K562 (cell line): ENCODE data around the gene ANO6. TPM values are rescaled to one million over a fixed set of nuclear protein-coding genes. Genes with fewer than 3 reads are reported as not detected.

Source experiments
- ATAC-seq: fragments of 200-7000 bp; cut with Tn5 transposase; 3 replicates; pipeline ENCODE4 v1.9.1; 2020; ENCODE audit warnings: moderate library complexity
- BruUV-seq: library from RNA; stranded (reverse); fragments of 400-500 nt; replicated peaks from 2 replicates; lab custom pipeline; 2021; lab: Mats Ljungman, UMichigan
- CTCF ChIA-PET: fragments of 300-600 bp; formaldehyde crosslinking; extraction: SDS; loops from one replicate; lab custom pipeline; 2021; ENCODE audit warnings: low intra/inter-chr PET ratio; lab: Yijun Ruan, JAX
- POLR2A ChIA-PET: fragments of 300-600, 350-650 bp; sonication (Branson Sonifier 250); formaldehyde crosslinking; extraction: SDS; loops from one replicate; lab custom pipeline; 2021; ENCODE audit warnings: antibody characterized with exemption, inconsistent platforms; lab: Yijun Ruan, JAX
- DNase-seq, 4 experiments: peaks; one replicate each; pipeline versions ENCODE4 v3.0.0 to v3.0.0-alpha.2; 2011 to 2018; ENCODE audit warnings: low spot score in 3 of 4, mixed read lengths in 3 of 4; ENCODE audit errors: extremely low read depth in 1 of 4
- FAIRE-seq: peaks from 2 replicates; lab custom pipeline; 2011; peaks lifted over from hg19 to GRCh38; lab: Jason Lieb, UNC
- H2AFZ ChIP-seq: 2 replicates; pipeline ENCODE4 v1.6.0; 2011; ENCODE audit warnings: low read depth, low read length, control low read depth, inconsistent platforms
- H3K27ac ChIP-seq: fragments of 200-600 bp; 3 replicates; pipeline ENCODE4 v1.8.0; 2011; ENCODE audit warnings: low read depth, mild to moderate bottlenecking, control low read depth, inconsistent platforms, low read length, moderate library complexity, mixed read lengths; ENCODE audit errors: extremely low read depth
- H3K27me3 ChIP-seq, 2 experiments: fragments of 300-600 bp in 1 of 2; 2 replicates in 1 of 2; 3 replicates in 1 of 2; pipeline versions ENCODE4 v1.6.0 to v1.8.0; 2011; ENCODE audit warnings: inconsistent platforms in 2 of 2, low read length in 2 of 2, mild to moderate bottlenecking in 1 of 2, mixed read lengths in 1 of 2, moderate library complexity in 1 of 2; ENCODE audit not compliant: control insufficient read depth in 2 of 2, insufficient read depth in 2 of 2
- H3K36me3 ChIP-seq: fragments of 300-600 bp; 3 replicates; pipeline ENCODE4 v1.8.0; 2011; ENCODE audit warnings: mild to moderate bottlenecking, low read length, inconsistent platforms; ENCODE audit not compliant: control insufficient read depth, insufficient read depth
- H3K4me1 ChIP-seq, 2 experiments: fragments of 200-600 bp in 1 of 2; replicated peaks in 1 of 2; 2 replicates in 1 of 2; 3 replicates in 1 of 2; pipeline versions ENCODE4 v1.5.1 to v1.8.0; 2011; ENCODE audit warnings: inconsistent platforms in 2 of 2, low read length in 2 of 2, mild to moderate bottlenecking in 1 of 2, mixed read lengths in 1 of 2, moderate library complexity in 1 of 2; ENCODE audit not compliant: control insufficient read depth in 2 of 2, insufficient read depth in 2 of 2
- H3K4me2 ChIP-seq: 2 replicates; pipeline ENCODE4 v1.6.1; 2011; ENCODE audit warnings: low read length, control low read depth, inconsistent platforms, mixed read lengths; ENCODE audit not compliant: insufficient read depth
- H3K4me3 ChIP-seq: fragments of 200-600 bp; sonication (generic), shearing (Covaris generic); 2 replicates; pipeline ENCODE4 v1.5.1; 2016; ENCODE audit warnings: control low read depth, inconsistent platforms
- H3K79me2 ChIP-seq: fragments of 200-600 bp; 3 replicates; pipeline ENCODE4 v1.8.0; 2011; ENCODE audit warnings: low read length, inconsistent platforms; ENCODE audit not compliant: control insufficient read depth, insufficient read depth
- H3K9ac ChIP-seq, 2 experiments: 2 replicates each; pipeline versions ENCODE4 v1.6.0 to v1.6.1; 2011; ENCODE audit warnings: low read depth in 2 of 2, low read length in 2 of 2, control low read depth in 1 of 2, inconsistent platforms in 1 of 2, mild to moderate bottlenecking in 1 of 2, mixed read lengths in 1 of 2; ENCODE audit not compliant: insufficient read depth in 1 of 2
- H3K9me1 ChIP-seq: one replicate; pipeline ENCODE4 v1.6.0; 2011; ENCODE audit warnings: inconsistent platforms, mild to moderate bottlenecking, low read length, moderate library complexity; ENCODE audit not compliant: control insufficient read depth, insufficient read depth
- H3K9me3 ChIP-seq: replicated peaks from 2 replicates; pipeline ENCODE4 v1.5.1; 2011; ENCODE audit warnings: low read depth, low read length, inconsistent platforms; ENCODE audit not compliant: control insufficient read depth, insufficient read depth
- H4K20me1 ChIP-seq: replicated peaks from 2 replicates; pipeline ENCODE4 v1.6.1; 2011; ENCODE audit warnings: low read length, inconsistent platforms, mixed read lengths; ENCODE audit not compliant: control insufficient read depth, insufficient read depth
- BCL6 ChIP-seq: fragments of 250-450 bp; sonication (Bioruptor Pico); IDR thresholded peaks from 2 replicates; pipeline ENCODE4 v1.4.0; 2020
- CXXC5 ChIP-seq: fragments of 250-450 bp; sonication (Bioruptor Pico); IDR thresholded peaks from 2 replicates; pipeline ENCODE4 v1.8.0; 2022; ENCODE audit warnings: inconsistent platforms, mild to moderate bottlenecking, moderate library complexity
- DDX20 ChIP-seq: fragments of 450-650 bp; IDR thresholded peaks from 2 replicates; pipeline ENCODE4 v1.6.1; 2016; ENCODE audit warnings: missing genetic modification characterization, low read depth, mild to moderate bottlenecking, missing compliant biosample characterization, moderate library complexity
- IRF2 ChIP-seq: sonication (generic); formaldehyde crosslinking; IDR thresholded peaks from 2 replicates; pipeline ENCODE4 v1.8.1; 2022; ENCODE audit warnings: mild to moderate bottlenecking, missing genetic modification reagents
- NR1H2 ChIP-seq: sonication (generic); formaldehyde crosslinking; IDR thresholded peaks from 2 replicates; pipeline ENCODE4 v1.4.0; 2020; ENCODE audit warnings: mild to moderate bottlenecking, missing genetic modification reagents
- RBM17 ChIP-seq: fragments of 200-400 bp; formaldehyde crosslinking; IDR thresholded peaks from 2 replicates; pipeline ENCODE4 v1.6.1; 2017; ENCODE audit warnings: low read depth, mild to moderate bottlenecking, low read length, borderline replicate concordance
- TEAD1 ChIP-seq, 2 experiments: fragments of 450-650 bp in 1 of 2; sonication (generic) in 1 of 2; formaldehyde crosslinking; IDR thresholded peaks; 2 replicates each; pipeline versions ENCODE4 v1.4.0 to v1.8.0; 2020 to 2022; ENCODE audit warnings: mild to moderate bottlenecking in 2 of 2, missing genetic modification reagents in 1 of 2
- ZNF212 ChIP-seq: fragments of 450-650 bp; formaldehyde crosslinking; IDR thresholded peaks from 2 replicates; pipeline ENCODE4 v1.4.0; 2020; ENCODE audit warnings: mild to moderate bottlenecking
- ZNF253 ChIP-seq: fragments of 250-450 bp; sonication (Bioruptor Pico); conservative IDR thresholded peaks from 2 replicates; pipeline ENCODE4 v1.6.1; 2021; ENCODE audit warnings: mild to moderate bottlenecking
- ZNF717 ChIP-seq: fragments of 250-450 bp; sonication (Bioruptor Pico); IDR thresholded peaks from 2 replicates; pipeline ENCODE4 v1.5.0; 2021
- WGBS: fragments of 100-300 bp; shearing (Covaris generic); methylation state at CpG from one replicate; pipeline ENCODE4 v1.1.6; 2016; ENCODE audit warnings: low coverage, mixed read lengths; ENCODE audit not compliant: insufficient coverage; ENCODE audit errors: missing lambda C conversion rate; 5-methylcytosine and 5-hydroxymethylcytosine counted together
- in situ Hi-C: fragments of 300-500 bp; cut with MboI; formaldehyde crosslinking; loops from 4 replicates; pipeline ENCODE4 v1.15.0; 2018; ENCODE audit warnings: inconsistent platforms, mixed read lengths
- intact Hi-C: fragments of 100-400 bp; cut with micrococcal nuclease; formaldehyde crosslinking; loops from 2 replicates; pipeline ENCODE4 v1.14.2; 2022
- polyA plus RNA-seq, 8 experiments: library from polyadenylated mRNA; depleted of rRNA in 4 of 8; stranded (reverse) in 5 of 8; unstranded in 3 of 8; fragments of >200 nt; fragmentation: Nextera tagmentation in 2 of 8; fragmentation: Illumina TruSeq in 1 of 8; extraction: Ambion mirVana in 2 of 8; extraction: Trizol in 1 of 8; gene quantifications; 2 replicates each; pipeline versions ENCODE4 v1.2.1 to v1.2.3, GENCODE V29; 2011 to 2014; ENCODE audit warnings: inconsistent platforms in 1 of 8, missing spikeins in 1 of 8
- total RNA-seq, 7 experiments: library from RNA; depleted of rRNA in 6 of 7; stranded (reverse); fragments of >200 nt in 6 of 7; fragmentation: Illumina TruSeq in 2 of 7; extraction: Trizol in 2 of 7; gene quantifications; 2 replicates each; pipeline versions ENCODE4 v1.2.1 to v1.2.3, GENCODE V29; 2011 to 2021; ENCODE audit warnings: low replicate concordance in 1 of 7
- TF ChIP-seq, protein P1 (sequence below): sonication (generic); formaldehyde crosslinking; IDR thresholded peaks from 2 replicates; pipeline ENCODE4 v1.8.0; 2022; ENCODE audit warnings: mild to moderate bottlenecking, missing genetic modification reagents, borderline replicate concordance
- TF ChIP-seq, protein P2 (sequence below): fragments of 450-650 bp; formaldehyde crosslinking; IDR thresholded peaks from 2 replicates; pipeline ENCODE4 v1.4.0; 2022; ENCODE audit warnings: mild to moderate bottlenecking, moderate library complexity
- TF ChIP-seq, protein P3 (sequence below): fragments of 250-450 bp; sonication (Bioruptor Pico); IDR thresholded peaks from 2 replicates; pipeline ENCODE4 v1.4.0; 2020; ENCODE audit warnings: borderline replicate concordance

Gene ANO6
- total and polyA plus RNA-seq, 9 of the 15 experiments (the other 6 are each of a cell fraction or from before 2014, with no cell fraction given), result 3.5 to 24.7 (median 20.3) TPM

DNA sequence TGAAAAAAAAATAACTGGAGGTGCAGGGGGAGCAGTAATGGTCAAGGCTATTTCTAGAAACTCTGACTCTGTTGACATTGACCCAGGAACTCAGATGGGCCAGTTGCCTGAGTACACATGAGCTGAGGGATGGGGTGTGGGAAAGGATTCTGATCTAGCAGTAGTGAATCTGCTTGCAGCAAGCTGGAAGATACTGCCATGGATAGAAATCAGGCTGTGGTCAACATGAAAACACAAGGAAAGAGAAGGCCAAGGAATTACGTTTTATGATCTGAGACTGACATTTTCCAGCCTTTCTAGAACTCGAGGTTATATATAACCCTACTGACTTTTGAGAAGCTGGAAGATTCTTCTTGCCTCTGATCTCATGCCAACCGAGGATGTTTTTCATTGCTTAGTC, 90.0 kb downstream of the ANO6 start:
- Histone ChIP-seq H3K36me3 (0 out of 3 replicates have a peak, but pooled peaks cover 4% of the 10 kb centered on the region), H3K4me3 (no peak overlapping the region), H3K27me3 (no peaks in the 10 kb centered on the region), H3K27ac (no peak overlapping the region), H3K9me1 (no peaks in the 10 kb centered on the region), H3K9ac (no peak overlapping the region), H3K79me2 (0 out of 3 replicates have a peak, but pooled peaks cover 3% of the 10 kb centered on the region), H3K4me2 (no peak overlapping the region), H4K20me1 (no peaks in the 10 kb centered on the region), H2AFZ (no peak overlapping the region), H3K4me1 (no peaks in the 10 kb centered on the region; a peak in 2 of 5 replicates), H3K9me3 (no peaks in the 10 kb centered on the region)
- FAIRE-seq, result no peak
- ChIA-PET CTCF (no interaction called here), POLR2A (no interaction called here)
- BruUV-seq, result no TSS peak
- ATAC-seq, result no peak
- TF ChIP-seq ZNF253 (CRISPR knock-in tag) (no peak), IRF2 (CRISPR knock-in tag) (no peak), ZNF212 (CRISPR knock-in tag) (no peak), CXXC5 (CRISPR knock-in tag) (no peak), BCL6 (CRISPR knock-in tag) (no peak), ZNF717 (CRISPR knock-in tag) (no peak), TEAD1 (CRISPR knock-in tag; IDR thresholded peaks at IDR 0.05) (no peak), RBM17 (no peak), NR1H2 (CRISPR knock-in tag) (no peak), DDX20 (no peak)
- TF ChIP-seq, protein P1, sequence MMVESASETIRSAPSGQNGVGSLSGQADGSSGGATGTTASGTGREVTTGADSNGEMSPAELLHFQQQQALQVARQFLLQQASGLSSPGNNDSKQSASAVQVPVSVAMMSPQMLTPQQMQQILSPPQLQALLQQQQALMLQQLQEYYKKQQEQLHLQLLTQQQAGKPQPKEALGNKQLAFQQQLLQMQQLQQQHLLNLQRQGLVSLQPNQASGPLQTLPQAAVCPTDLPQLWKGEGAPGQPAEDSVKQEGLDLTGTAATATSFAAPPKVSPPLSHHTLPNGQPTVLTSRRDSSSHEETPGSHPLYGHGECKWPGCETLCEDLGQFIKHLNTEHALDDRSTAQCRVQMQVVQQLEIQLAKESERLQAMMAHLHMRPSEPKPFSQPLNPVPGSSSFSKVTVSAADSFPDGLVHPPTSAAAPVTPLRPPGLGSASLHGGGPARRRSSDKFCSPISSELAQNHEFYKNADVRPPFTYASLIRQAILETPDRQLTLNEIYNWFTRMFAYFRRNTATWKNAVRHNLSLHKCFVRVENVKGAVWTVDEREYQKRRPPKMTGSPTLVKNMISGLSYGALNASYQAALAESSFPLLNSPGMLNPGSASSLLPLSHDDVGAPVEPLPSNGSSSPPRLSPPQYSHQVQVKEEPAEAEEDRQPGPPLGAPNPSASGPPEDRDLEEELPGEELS, result no peak
- TF ChIP-seq, protein P2, sequence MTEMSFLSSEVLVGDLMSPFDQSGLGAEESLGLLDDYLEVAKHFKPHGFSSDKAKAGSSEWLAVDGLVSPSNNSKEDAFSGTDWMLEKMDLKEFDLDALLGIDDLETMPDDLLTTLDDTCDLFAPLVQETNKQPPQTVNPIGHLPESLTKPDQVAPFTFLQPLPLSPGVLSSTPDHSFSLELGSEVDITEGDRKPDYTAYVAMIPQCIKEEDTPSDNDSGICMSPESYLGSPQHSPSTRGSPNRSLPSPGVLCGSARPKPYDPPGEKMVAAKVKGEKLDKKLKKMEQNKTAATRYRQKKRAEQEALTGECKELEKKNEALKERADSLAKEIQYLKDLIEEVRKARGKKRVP (CRISPR knock-in tag), result no peak
- TF ChIP-seq, protein P3, sequence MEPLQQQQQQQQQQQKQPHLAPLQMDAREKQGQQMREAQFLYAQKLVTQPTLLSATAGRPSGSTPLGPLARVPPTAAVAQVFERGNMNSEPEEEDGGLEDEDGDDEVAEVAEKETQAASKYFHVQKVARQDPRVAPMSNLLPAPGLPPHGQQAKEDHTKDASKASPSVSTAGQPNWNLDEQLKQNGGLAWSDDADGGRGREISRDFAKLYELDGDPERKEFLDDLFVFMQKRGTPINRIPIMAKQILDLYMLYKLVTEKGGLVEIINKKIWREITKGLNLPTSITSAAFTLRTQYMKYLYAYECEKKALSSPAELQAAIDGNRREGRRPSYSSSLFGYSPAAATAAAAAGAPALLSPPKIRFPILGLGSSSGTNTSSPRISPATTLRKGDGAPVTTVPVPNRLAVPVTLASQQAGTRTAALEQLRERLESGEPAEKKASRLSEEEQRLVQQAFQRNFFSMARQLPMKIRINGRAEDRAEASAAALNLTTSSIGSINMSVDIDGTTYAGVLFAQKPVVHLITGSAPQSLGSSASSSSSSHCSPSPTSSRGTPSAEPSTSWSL, result no peak
- intact Hi-C loops, result no loop called here
- in situ Hi-C loops, result no loop called here
- 86% methylated on average over 3 of the region's 3 CpGs for WGBS
- no peak for DNase-seq
